Measurements from ENCODE around the gene C9orf57. TPM values are rescaled to one million over a fixed set of nuclear protein-coding genes. Genes with fewer than 3 reads are reported as not detected.
"Not testable (repeated sequence)": the region's sequence is repeated elsewhere in the genome, so short reads cannot be mapped to it uniquely, and the experiment has no call there.

C9orf57 gene, protein sequence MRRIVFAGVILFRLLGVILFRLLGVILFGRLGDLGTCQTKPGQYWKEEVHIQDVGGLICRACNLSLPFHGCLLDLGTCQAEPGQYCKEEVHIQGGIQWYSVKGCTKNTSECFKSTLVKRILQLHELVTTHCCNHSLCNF
- not detected for total RNA-seq
- 0.11 TPM for polyA plus RNA-seq
- long read RNA-seq, donor 1 = 0 reads
- long read RNA-seq, donor 2 = 0 reads
- long read RNA-seq, donor 3 = 0 reads
- long read RNA-seq, donor 4 = 0 reads
- long read RNA-seq, donor 5 = 0 reads
- long read RNA-seq, donor 6 = 0 reads
- long read RNA-seq, donor 7 = 0 reads
- long read RNA-seq, donor 8 = 0 reads
- long read RNA-seq, donor 9 = 0 reads
- long read RNA-seq, donor 10 = 0 reads

- H3K27me3 ChIP-seq (ENCODE audit: control insufficient read depth in 2 of 2, insufficient read depth in 1 of 2, low read length in 1 of 2) = no peaks in the 10 kb centered on the region
- no peak for DNase-seq (ENCODE audit: low read depth in 6 of 9, low spot score in 9 of 9)
- H3K9me3 ChIP-seq (ENCODE audit: control insufficient read depth in 2 of 2, insufficient read depth in 1 of 2, low read length in 1 of 2) = no peaks in the 10 kb centered on the region
- no peak within 1 kb of the TSS for H3K4me3 ChIP-seq (ENCODE audit: low read length in 2 of 2)
- H3K36me3 ChIP-seq (ENCODE audit: control insufficient read depth in 2 of 2, insufficient read depth in 2 of 2, low read length in 1 of 2) = no peaks in the 10 kb centered on the region
- WGBS = 98% methylated on average over 4 of the region's 4 CpGs
- H3K27ac ChIP-seq (ENCODE audit: low read depth in 1 of 2, low read length in 1 of 2) = no peak within 1 kb of the TSS
- no peaks in the 10 kb centered on the region for H3K4me1 ChIP-seq (ENCODE audit: control insufficient read depth in 2 of 2, insufficient read depth in 2 of 2, low read length in 2 of 2)
These were observed at the start of gene C9orf57 for GRCh38 chr9:72060513-72060912. Gene C9orf57 (minus strand): TSS chr9:72060613. CDS start chr9:72059331, 1,282 bp downstream.

DNA sequence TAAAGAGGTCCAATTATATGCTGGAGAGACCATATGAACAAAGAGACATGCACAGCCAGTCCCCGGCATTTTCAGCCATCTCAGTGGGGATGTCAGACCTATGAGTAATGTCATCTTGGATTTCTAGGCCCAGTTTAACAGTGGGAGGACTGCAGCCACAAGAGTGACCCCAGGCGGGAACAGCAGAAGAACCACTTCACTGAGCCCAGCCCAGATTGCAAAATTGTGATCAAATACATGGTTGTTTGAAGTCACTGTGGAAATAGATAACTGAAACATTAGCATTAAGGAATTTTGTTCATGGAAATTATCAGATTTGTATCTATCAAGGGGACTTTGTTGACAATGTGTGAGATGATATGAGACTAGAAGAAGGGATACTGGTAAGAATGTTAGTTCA lies 42.1 kb upstream of the C9orf57 start:
- Histone ChIP-seq H3K27me3 (ENCODE audit: control insufficient read depth in 2 of 2, insufficient read depth in 1 of 2, low read length in 1 of 2) (no peaks in the 10 kb centered on the region), H3K9me3 (ENCODE audit: control insufficient read depth in 2 of 2, insufficient read depth in 1 of 2, low read length in 1 of 2) (no peaks in the 10 kb centered on the region), H3K4me3 (ENCODE audit: low read length in 2 of 2) (no peak overlapping the region), H3K36me3 (ENCODE audit: control insufficient read depth in 2 of 2, insufficient read depth in 2 of 2, low read length in 1 of 2) (no peaks in the 10 kb centered on the region), H3K4me1 (ENCODE audit: control insufficient read depth in 2 of 2, insufficient read depth in 2 of 2, low read length in 2 of 2) (no peaks in the 10 kb centered on the region), H3K27ac (ENCODE audit: low read depth in 1 of 2, low read length in 1 of 2) (no peak overlapping the region)
- DNase-seq (ENCODE audit: low read depth in 6 of 9, low spot score in 9 of 9) = no peak
- WGBS = over 99% methylated on average over 2 of the region's 2 CpGs

GRCh38 chr9:72095520-72095919 lies 35.1 kb upstream of the C9orf57 start:
- not testable (repeated sequence) for H3K27me3 ChIP-seq (ENCODE audit: control insufficient read depth in 2 of 2, insufficient read depth in 1 of 2, low read length in 1 of 2); H3K36me3 ChIP-seq (ENCODE audit: control insufficient read depth in 2 of 2, insufficient read depth in 2 of 2, low read length in 1 of 2); H3K27ac ChIP-seq (ENCODE audit: low read depth in 1 of 2, low read length in 1 of 2); H3K4me1 ChIP-seq (ENCODE audit: control insufficient read depth in 2 of 2, insufficient read depth in 2 of 2, low read length in 2 of 2); H3K9me3 ChIP-seq (ENCODE audit: control insufficient read depth in 2 of 2, insufficient read depth in 1 of 2, low read length in 1 of 2); H3K4me3 ChIP-seq (ENCODE audit: low read length in 2 of 2); DNase-seq (ENCODE audit: low read depth in 6 of 9, low spot score in 9 of 9)
- 82% methylated on average over 3 of the region's 3 CpGs for WGBS

DNA sequence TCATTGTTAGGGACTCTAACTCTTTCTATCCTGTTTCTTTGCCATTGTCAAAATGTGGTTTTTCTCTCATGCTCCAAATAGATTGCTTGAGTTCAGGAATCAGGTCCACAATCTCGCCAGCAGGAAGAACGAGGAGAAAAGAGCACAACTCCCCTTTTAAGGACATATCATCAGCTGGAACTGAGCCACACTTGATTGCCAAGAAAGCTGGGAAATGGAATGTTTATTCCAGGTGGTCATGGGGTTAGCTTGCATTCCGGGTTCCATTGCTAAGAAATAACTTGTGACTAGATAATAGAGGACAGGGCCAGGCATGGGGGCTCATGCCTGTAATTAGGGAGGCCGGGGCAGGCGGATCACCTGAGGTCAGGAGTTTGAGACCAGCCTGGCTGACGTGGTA lies 32.4 kb upstream of the C9orf57 start:
- WGBS = 90% methylated on average over 6 of the region's 6 CpGs
- no peak for DNase-seq (ENCODE audit: low read depth in 6 of 9, low spot score in 9 of 9)
- H3K9me3 ChIP-seq (ENCODE audit: control insufficient read depth in 2 of 2, insufficient read depth in 1 of 2, low read length in 1 of 2) = no peaks in the 10 kb centered on the region
- H3K4me3 ChIP-seq (ENCODE audit: low read length in 2 of 2) = no peak overlapping the region
- no peaks in the 10 kb centered on the region for H3K4me1 ChIP-seq (ENCODE audit: control insufficient read depth in 2 of 2, insufficient read depth in 2 of 2, low read length in 2 of 2)
- no peaks in the 10 kb centered on the region for H3K36me3 ChIP-seq (ENCODE audit: control insufficient read depth in 2 of 2, insufficient read depth in 2 of 2, low read length in 1 of 2)
- H3K27me3 ChIP-seq (ENCODE audit: control insufficient read depth in 2 of 2, insufficient read depth in 1 of 2, low read length in 1 of 2) = no peaks in the 10 kb centered on the region
- no peak overlapping the region for H3K27ac ChIP-seq (ENCODE audit: low read depth in 1 of 2, low read length in 1 of 2)

DNA sequence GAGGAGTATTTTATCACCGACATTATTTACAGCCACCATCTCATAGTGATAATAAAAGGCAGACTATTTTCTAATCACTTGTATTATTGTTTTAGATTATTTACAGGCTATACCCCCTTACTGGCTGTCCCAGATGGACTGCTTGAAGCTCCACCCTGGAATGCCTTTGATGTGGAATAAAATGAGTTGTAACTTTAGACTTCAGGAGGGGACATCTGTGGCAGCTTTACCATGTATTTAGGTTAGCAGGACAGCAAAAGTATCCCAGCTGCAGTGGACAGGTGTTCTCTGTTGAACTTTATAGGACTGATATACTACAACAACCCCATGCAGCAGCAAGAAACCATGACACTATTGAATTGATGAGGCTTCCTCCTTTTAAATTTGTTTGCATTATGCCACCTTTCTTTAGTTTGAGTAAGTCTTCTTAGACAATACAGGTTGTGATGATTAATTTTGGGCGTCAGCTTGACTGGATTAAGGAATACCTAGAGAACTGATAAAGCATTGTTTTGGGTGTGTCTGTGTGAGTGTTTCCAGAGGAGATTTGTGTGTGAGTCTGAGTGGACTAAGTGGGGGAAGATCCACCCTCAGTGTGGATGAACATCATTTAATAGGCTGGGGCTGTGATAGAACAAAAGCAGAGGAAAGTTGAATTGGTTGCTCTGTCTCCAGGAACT lies 29.2 kb upstream of the C9orf57 start:
- H3K27ac ChIP-seq (ENCODE audit: low read depth in 1 of 2, low read length in 1 of 2) = no peak overlapping the region
- H3K36me3 ChIP-seq (ENCODE audit: control insufficient read depth in 2 of 2, insufficient read depth in 2 of 2, low read length in 1 of 2) = no peaks in the 10 kb centered on the region
- no peak overlapping the region for H3K4me3 ChIP-seq (ENCODE audit: low read length in 2 of 2)
- DNase-seq (ENCODE audit: low read depth in 6 of 9, low spot score in 9 of 9) = no peak
- H3K4me1 ChIP-seq (ENCODE audit: control insufficient read depth in 2 of 2, insufficient read depth in 2 of 2, low read length in 2 of 2) = no peaks in the 10 kb centered on the region
- no peaks in the 10 kb centered on the region for H3K27me3 ChIP-seq (ENCODE audit: control insufficient read depth in 2 of 2, insufficient read depth in 1 of 2, low read length in 1 of 2)
- WGBS = 97% methylated on average over 2 of the region's 2 CpGs
- no peaks in the 10 kb centered on the region for H3K9me3 ChIP-seq (ENCODE audit: control insufficient read depth in 2 of 2, insufficient read depth in 1 of 2, low read length in 1 of 2)

GRCh38 chr9:72082536-72082935 lies 22.1 kb upstream of the C9orf57 start:
- WGBS = 95% methylated on average over 2 of the region's 2 CpGs
- DNase-seq (ENCODE audit: low read depth in 6 of 9, low spot score in 9 of 9) = no peak

DNA sequence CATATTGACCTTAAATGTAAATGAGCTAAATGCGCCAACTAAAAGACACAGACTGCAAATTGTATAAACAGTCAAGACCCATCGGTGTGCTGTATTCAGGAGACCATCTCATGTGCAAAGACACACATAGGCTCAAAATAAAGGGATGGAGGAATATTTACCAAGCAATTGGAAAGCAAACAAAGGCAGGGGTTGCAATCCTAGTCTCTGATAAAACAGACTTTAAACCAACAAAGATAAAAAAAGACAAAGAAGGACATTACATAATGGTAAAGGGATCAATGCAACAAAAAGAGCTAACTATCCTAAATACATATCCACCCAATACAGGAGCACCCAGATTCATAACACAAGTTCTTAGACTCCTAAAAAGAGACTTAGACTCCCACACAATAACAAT lies 14.3 kb upstream of the C9orf57 start:
- not testable (repeated sequence) for H3K4me3 ChIP-seq (ENCODE audit: low read length in 2 of 2); H3K4me1 ChIP-seq (ENCODE audit: control insufficient read depth in 2 of 2, insufficient read depth in 2 of 2, low read length in 2 of 2); H3K36me3 ChIP-seq (ENCODE audit: control insufficient read depth in 2 of 2, insufficient read depth in 2 of 2, low read length in 1 of 2); H3K9me3 ChIP-seq (ENCODE audit: control insufficient read depth in 2 of 2, insufficient read depth in 1 of 2, low read length in 1 of 2); DNase-seq (ENCODE audit: low read depth in 6 of 9, low spot score in 9 of 9); H3K27me3 ChIP-seq (ENCODE audit: control insufficient read depth in 2 of 2, insufficient read depth in 1 of 2, low read length in 1 of 2); H3K27ac ChIP-seq (ENCODE audit: low read depth in 1 of 2, low read length in 1 of 2)
- 96% methylated on average over 2 of the region's 2 CpGs for WGBS

More at GRCh38 chr9:72082536-72082935, 22.1 kb upstream of the C9orf57 start:
- H3K4me3 ChIP-seq (ENCODE audit: low read length in 2 of 2) = no peak overlapping the region
- H3K4me1 ChIP-seq (ENCODE audit: control insufficient read depth in 2 of 2, insufficient read depth in 2 of 2, low read length in 2 of 2) = no peaks in the 10 kb centered on the region
- H3K27ac ChIP-seq (ENCODE audit: low read depth in 1 of 2, low read length in 1 of 2) = no peak overlapping the region
- H3K27me3 ChIP-seq (ENCODE audit: control insufficient read depth in 2 of 2, insufficient read depth in 1 of 2, low read length in 1 of 2) = no peaks in the 10 kb centered on the region
- no peaks in the 10 kb centered on the region for H3K9me3 ChIP-seq (ENCODE audit: control insufficient read depth in 2 of 2, insufficient read depth in 1 of 2, low read length in 1 of 2)
- no peaks in the 10 kb centered on the region for H3K36me3 ChIP-seq (ENCODE audit: control insufficient read depth in 2 of 2, insufficient read depth in 2 of 2, low read length in 1 of 2)

DNA sequence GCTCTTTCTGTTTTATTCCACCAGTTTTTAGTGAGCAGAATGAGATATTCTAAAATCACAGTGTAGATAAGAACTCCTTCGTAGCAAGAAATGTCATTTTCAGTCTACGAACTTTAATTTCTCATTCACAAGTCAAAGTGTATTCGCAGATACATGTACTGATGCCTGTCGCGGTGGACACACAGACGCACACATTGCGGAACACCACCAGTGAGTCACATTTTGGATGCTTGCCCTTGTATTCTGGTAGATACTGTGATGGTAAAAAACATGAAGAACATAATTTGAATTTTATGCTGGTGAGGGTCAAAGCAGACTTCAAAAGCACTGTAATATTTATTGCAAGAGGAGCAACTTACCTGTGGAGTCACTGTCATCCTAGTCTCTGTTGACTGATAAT lies 4.7 kb upstream of the C9orf57 start:
- Histone ChIP-seq H3K4me3 (ENCODE audit: low read length in 2 of 2) (no peak overlapping the region), H3K36me3 (ENCODE audit: control insufficient read depth in 2 of 2, insufficient read depth in 2 of 2, low read length in 1 of 2) (no peaks in the 10 kb centered on the region), H3K27ac (ENCODE audit: low read depth in 1 of 2, low read length in 1 of 2) (no peak overlapping the region), H3K4me1 (ENCODE audit: control insufficient read depth in 2 of 2, insufficient read depth in 2 of 2, low read length in 2 of 2) (no peaks in the 10 kb centered on the region), H3K27me3 (ENCODE audit: control insufficient read depth in 2 of 2, insufficient read depth in 1 of 2, low read length in 1 of 2) (no peaks in the 10 kb centered on the region), H3K9me3 (ENCODE audit: control insufficient read depth in 2 of 2, insufficient read depth in 1 of 2, low read length in 1 of 2) (no peaks in the 10 kb centered on the region)
- WGBS = 86% methylated on average over 7 of the region's 7 CpGs
- DNase-seq (ENCODE audit: low read depth in 6 of 9, low spot score in 9 of 9) = no peak

DNA sequence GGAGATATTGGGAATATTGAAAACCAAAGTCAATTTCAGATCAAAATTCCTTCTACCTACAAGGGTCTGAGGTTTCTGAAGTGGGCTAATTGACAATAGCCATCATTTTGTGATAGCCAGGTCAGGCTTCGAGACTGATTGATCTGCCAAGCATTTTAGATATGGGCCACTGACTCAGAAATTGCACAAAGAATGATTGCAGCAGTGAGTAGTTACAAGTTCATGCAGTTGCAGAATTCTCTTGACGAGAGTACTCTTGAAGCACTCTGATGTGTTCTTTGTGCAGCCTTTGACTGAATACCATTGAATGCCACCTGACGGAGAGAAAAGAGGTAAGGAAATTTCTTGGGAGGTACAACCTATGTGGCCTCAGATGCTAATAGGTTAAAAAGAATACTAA lies 8.3 kb downstream of the C9orf57 start:
- Histone ChIP-seq H3K9me3 (ENCODE audit: control insufficient read depth in 2 of 2, insufficient read depth in 1 of 2, low read length in 1 of 2) (no peaks in the 10 kb centered on the region), H3K27me3 (ENCODE audit: control insufficient read depth in 2 of 2, insufficient read depth in 1 of 2, low read length in 1 of 2) (no peaks in the 10 kb centered on the region), H3K27ac (ENCODE audit: low read depth in 1 of 2, low read length in 1 of 2) (no peak overlapping the region), H3K36me3 (ENCODE audit: control insufficient read depth in 2 of 2, insufficient read depth in 2 of 2, low read length in 1 of 2) (no peaks in the 10 kb centered on the region), H3K4me1 (ENCODE audit: control insufficient read depth in 2 of 2, insufficient read depth in 2 of 2, low read length in 2 of 2) (no peaks in the 10 kb centered on the region), H3K4me3 (ENCODE audit: low read length in 2 of 2) (no peak overlapping the region)
- WGBS = 95% methylated on average over 3 of the region's 3 CpGs
- DNase-seq (ENCODE audit: low read depth in 6 of 9, low spot score in 9 of 9) = no peak

Data from thymus (tissue), 14 donors.